ENCODE results near the gene KRT40.

DNA sequence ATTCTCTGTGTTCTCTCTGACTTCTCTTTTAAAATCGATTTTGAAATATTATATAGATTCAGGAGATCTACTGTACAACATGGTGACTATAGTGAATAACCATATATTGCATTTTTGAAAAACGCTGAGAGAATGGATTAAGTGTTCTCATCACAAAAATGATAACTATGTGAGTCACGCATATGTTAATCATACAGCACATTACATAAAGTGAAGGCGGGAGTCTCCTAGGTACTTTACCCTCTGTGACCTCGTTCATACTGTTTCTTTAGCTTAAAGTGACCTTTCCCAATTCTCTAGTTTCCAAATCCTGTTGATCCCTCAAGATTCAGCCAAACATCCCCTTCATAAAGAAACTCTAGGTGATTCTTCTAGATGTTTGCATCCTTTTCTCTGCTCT, 18.7 kb upstream of the KRT40 start:
- TF ChIP-seq, protein P1, sequence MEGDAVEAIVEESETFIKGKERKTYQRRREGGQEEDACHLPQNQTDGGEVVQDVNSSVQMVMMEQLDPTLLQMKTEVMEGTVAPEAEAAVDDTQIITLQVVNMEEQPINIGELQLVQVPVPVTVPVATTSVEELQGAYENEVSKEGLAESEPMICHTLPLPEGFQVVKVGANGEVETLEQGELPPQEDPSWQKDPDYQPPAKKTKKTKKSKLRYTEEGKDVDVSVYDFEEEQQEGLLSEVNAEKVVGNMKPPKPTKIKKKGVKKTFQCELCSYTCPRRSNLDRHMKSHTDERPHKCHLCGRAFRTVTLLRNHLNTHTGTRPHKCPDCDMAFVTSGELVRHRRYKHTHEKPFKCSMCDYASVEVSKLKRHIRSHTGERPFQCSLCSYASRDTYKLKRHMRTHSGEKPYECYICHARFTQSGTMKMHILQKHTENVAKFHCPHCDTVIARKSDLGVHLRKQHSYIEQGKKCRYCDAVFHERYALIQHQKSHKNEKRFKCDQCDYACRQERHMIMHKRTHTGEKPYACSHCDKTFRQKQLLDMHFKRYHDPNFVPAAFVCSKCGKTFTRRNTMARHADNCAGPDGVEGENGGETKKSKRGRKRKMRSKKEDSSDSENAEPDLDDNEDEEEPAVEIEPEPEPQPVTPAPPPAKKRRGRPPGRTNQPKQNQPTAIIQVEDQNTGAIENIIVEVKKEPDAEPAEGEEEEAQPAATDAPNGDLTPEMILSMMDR (IDR thresholded peaks at IDR 0.05; ENCODE audit: low read depth, low read length): no peak
- TF ChIP-seq POLR2A (IDR thresholded peaks at IDR 0.05; ENCODE audit: extremely low read depth, insufficient read length): no peak

Measured in NB4 (cell line).